HepG2 (cell line): ENCODE results near the gene KLF13. TPM values are rescaled to one million over a fixed set of nuclear protein-coding genes. Genes with fewer than 3 reads are reported as not detected.

Source experiments
- ATAC-seq: fragments of 200-7000 bp; cut with Tn5 transposase; 3 replicates; pipeline ENCODE4 v1.9.1; 2020; ENCODE audit warnings: mild to moderate bottlenecking, moderate library complexity
- BruUV-seq: library from RNA; stranded (reverse); fragments of 400-500 nt; replicated peaks from 2 replicates; lab custom pipeline; 2021; lab: Mats Ljungman, UMichigan
- CTCF ChIA-PET: fragments of 300-600 bp; formaldehyde crosslinking; extraction: SDS; loops from one replicate; lab custom pipeline; 2021; ENCODE audit warnings: low total read pairs, inconsistent platforms, low intra/inter-chr PET ratio; lab: Yijun Ruan, JAX
- POLR2A ChIA-PET: fragments of 350-600 bp; sonication (Branson Sonifier 250); formaldehyde crosslinking; loops from one replicate; lab custom pipeline; 2020; ENCODE audit warnings: antibody characterized with exemption, inconsistent platforms; lab: Yijun Ruan, JAX
- DNase-seq: peaks from one replicate; pipeline ENCODE4 v3.0.0-alpha.2; 2015; ENCODE audit warnings: low spot score
- FAIRE-seq: peaks from 3 replicates; lab custom pipeline; 2011; peaks lifted over from hg19 to GRCh38; lab: Jason Lieb, UNC
- H2AFZ ChIP-seq: one replicate; pipeline ENCODE4 v1.6.1; 2011; ENCODE audit warnings: low read length, inconsistent platforms
- H3K27ac ChIP-seq: fragments of 300-600 bp; 3 replicates; pipeline ENCODE4 v1.8.0; 2011; ENCODE audit warnings: mixed run types, mild to moderate bottlenecking, mixed read lengths, low read length, inconsistent platforms; ENCODE audit not compliant: insufficient read depth; ENCODE audit errors: extremely low read length
- H3K27me3 ChIP-seq, 2 experiments: fragments of 200-600 bp in 1 of 2; 2 replicates in 1 of 2; 3 replicates in 1 of 2; pipeline versions ENCODE4 v1.6.0 to v1.8.0; 2011; ENCODE audit warnings: low read length in 2 of 2, mild to moderate bottlenecking in 2 of 2, moderate library complexity in 2 of 2, inconsistent platforms in 1 of 2; ENCODE audit not compliant: insufficient read depth in 2 of 2, control insufficient read depth in 1 of 2
- H3K36me3 ChIP-seq, 2 experiments: fragments of 200-600 bp in 1 of 2; replicated peaks in 1 of 2; 2 replicates in 1 of 2; 3 replicates in 1 of 2; pipeline versions ENCODE4 v1.5.1 to v1.8.0; 2011; ENCODE audit warnings: low read length in 2 of 2, inconsistent platforms in 1 of 2; ENCODE audit not compliant: insufficient read depth in 2 of 2, control insufficient read depth in 1 of 2
- H3K4me1 ChIP-seq: 2 replicates; pipeline ENCODE4 v1.5.1; 2012; ENCODE audit warnings: low read length, inconsistent platforms; ENCODE audit not compliant: insufficient read depth
- H3K4me2 ChIP-seq: 2 replicates; pipeline ENCODE4 v1.6.0; 2011; ENCODE audit warnings: low read depth, low read length, inconsistent platforms
- H3K4me3 ChIP-seq, 3 experiments: fragments of 200-600 bp in 1 of 3; sonication (generic), shearing (Covaris generic) in 1 of 3; replicated peaks in 1 of 3; 2 replicates each; pipeline ENCODE4 v1.5.1; 2011 to 2016; ENCODE audit warnings: low read length in 3 of 3, inconsistent platforms in 2 of 3, low read depth in 2 of 3, mild to moderate bottlenecking in 2 of 3, control low read depth in 1 of 3, mixed read lengths in 1 of 3; ENCODE audit not compliant: insufficient read depth in 1 of 3
- H3K79me2 ChIP-seq: one replicate; pipeline ENCODE4 v1.6.1; 2011; ENCODE audit warnings: low read length, inconsistent platforms; ENCODE audit not compliant: insufficient read depth
- H3K9ac ChIP-seq: 2 replicates; pipeline ENCODE4 v1.6.0; 2011; ENCODE audit warnings: mild to moderate bottlenecking, low read depth, low read length, inconsistent platforms; ENCODE audit not compliant: insufficient read depth
- H3K9me3 ChIP-seq: 2 replicates; pipeline ENCODE4 v1.5.1; 2012; ENCODE audit warnings: mild to moderate bottlenecking, low read length
- H4K20me1 ChIP-seq: 2 replicates; pipeline ENCODE4 v1.6.0; 2011; ENCODE audit warnings: inconsistent platforms, mild to moderate bottlenecking, low read length, moderate library complexity; ENCODE audit not compliant: insufficient read depth
- GPN1 ChIP-seq: sonication (generic); formaldehyde crosslinking; IDR thresholded peaks from 2 replicates; pipeline ENCODE4 v1.5.1; 2020; ENCODE audit warnings: missing genetic modification reagents, borderline replicate concordance
- MIER2 ChIP-seq: IDR thresholded peaks from 2 replicates; pipeline ENCODE4 v1.6.1; 2016; ENCODE audit warnings: missing biosample characterization, missing genetic modification reagents
- MYC ChIP-seq: sonication (generic); formaldehyde crosslinking; IDR thresholded peaks from 2 replicates; pipeline ENCODE4 v1.9.0; 2021; ENCODE audit warnings: missing genetic modification reagents, borderline replicate concordance
- RXRA ChIP-seq: sonication (generic); formaldehyde crosslinking; IDR thresholded peaks from 2 replicates; pipeline ENCODE4 v1.5.1; 2020; ENCODE audit warnings: missing genetic modification reagents
- ZNF549 ChIP-seq: sonication (generic); formaldehyde crosslinking; IDR thresholded peaks from 2 replicates; pipeline ENCODE4 v1.5.0; 2020; ENCODE audit warnings: missing genetic modification reagents
- WGBS: methylation state at CpG from one replicate; pipeline ENCODE4 v1.1.6; 2017; ENCODE audit warnings: low lambda C conversion rate; 5-methylcytosine and 5-hydroxymethylcytosine counted together
- in situ Hi-C: cut with HindIII; loops from 2 replicates; pipeline ENCODE4 v1.10.0; 2017; ENCODE audit warnings: low pct_unique_long_range_greater_than_20kb; ENCODE audit not compliant: extremely low pct_ligation_motif_present
- intact Hi-C: fragments of 100-400 bp; cut with micrococcal nuclease; formaldehyde crosslinking; loops from one replicate; pipeline ENCODE4 v1.10.0; 2022; ENCODE audit not compliant: unreplicated experiment
- polyA plus RNA-seq, 8 experiments: library from polyadenylated mRNA; depleted of rRNA in 3 of 8; stranded (reverse) in 7 of 8; unstranded in 1 of 8; fragments of >200 nt; fragmentation: Illumina TruSeq in 4 of 8; extraction: Trizol in 4 of 8; gene quantifications; 2 replicates each; pipeline versions ENCODE4 v1.2.1 to v1.2.3, GENCODE V29; 2011 to 2016; ENCODE audit warnings: low read depth in 4 of 8, missing spikeins in 1 of 8, mixed read lengths in 1 of 8; ENCODE audit not compliant: insufficient read depth in 1 of 8
- total RNA-seq, 5 experiments: library from RNA; depleted of rRNA; stranded (reverse); fragments of >200 nt; fragmentation: Illumina TruSeq; extraction: Trizol; gene quantifications; 2 replicates each; pipeline ENCODE4 v1.2.3, GENCODE V29; 2016; ENCODE audit warnings: low read depth in 1 of 5
- TF ChIP-seq, protein P1 (sequence below): sonication (generic); formaldehyde crosslinking; IDR thresholded peaks from 2 replicates; pipeline ENCODE4 v1.4.0; 2020; ENCODE audit warnings: mild to moderate bottlenecking, missing genetic modification reagents
- TF ChIP-seq, protein P2 (sequence below): sonication (generic); formaldehyde crosslinking; IDR thresholded peaks from 2 replicates; pipeline ENCODE4 v1.8.0; 2022; ENCODE audit warnings: missing genetic modification reagents, mild to moderate bottlenecking, inconsistent platforms, borderline replicate concordance

The KLF13 gene
- total and polyA plus RNA-seq, 2 of the 13 experiments (the other 11 are each of a cell fraction or from before 2014, with no cell fraction given), result 16.8 to 25.1 TPM

- no peaks in the 10 kb centered on the region for H4K20me1 ChIP-seq
- intact Hi-C loops (no loop called here), in situ Hi-C loops (no loop called here)
- WGBS, result 90% methylated on average over 2 of the region's 8 CpGs
- H3K27ac ChIP-seq, result no peak overlapping the region
- H3K79me2 ChIP-seq, result no peaks in the 10 kb centered on the region
- no peak for TF ChIP-seq MIER2
- TF ChIP-seq, protein P1, sequence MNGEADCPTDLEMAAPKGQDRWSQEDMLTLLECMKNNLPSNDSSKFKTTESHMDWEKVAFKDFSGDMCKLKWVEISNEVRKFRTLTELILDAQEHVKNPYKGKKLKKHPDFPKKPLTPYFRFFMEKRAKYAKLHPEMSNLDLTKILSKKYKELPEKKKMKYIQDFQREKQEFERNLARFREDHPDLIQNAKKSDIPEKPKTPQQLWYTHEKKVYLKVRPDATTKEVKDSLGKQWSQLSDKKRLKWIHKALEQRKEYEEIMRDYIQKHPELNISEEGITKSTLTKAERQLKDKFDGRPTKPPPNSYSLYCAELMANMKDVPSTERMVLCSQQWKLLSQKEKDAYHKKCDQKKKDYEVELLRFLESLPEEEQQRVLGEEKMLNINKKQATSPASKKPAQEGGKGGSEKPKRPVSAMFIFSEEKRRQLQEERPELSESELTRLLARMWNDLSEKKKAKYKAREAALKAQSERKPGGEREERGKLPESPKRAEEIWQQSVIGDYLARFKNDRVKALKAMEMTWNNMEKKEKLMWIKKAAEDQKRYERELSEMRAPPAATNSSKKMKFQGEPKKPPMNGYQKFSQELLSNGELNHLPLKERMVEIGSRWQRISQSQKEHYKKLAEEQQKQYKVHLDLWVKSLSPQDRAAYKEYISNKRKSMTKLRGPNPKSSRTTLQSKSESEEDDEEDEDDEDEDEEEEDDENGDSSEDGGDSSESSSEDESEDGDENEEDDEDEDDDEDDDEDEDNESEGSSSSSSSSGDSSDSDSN (CRISPR knock-in tag), result no peak
- TF ChIP-seq, protein P2, sequence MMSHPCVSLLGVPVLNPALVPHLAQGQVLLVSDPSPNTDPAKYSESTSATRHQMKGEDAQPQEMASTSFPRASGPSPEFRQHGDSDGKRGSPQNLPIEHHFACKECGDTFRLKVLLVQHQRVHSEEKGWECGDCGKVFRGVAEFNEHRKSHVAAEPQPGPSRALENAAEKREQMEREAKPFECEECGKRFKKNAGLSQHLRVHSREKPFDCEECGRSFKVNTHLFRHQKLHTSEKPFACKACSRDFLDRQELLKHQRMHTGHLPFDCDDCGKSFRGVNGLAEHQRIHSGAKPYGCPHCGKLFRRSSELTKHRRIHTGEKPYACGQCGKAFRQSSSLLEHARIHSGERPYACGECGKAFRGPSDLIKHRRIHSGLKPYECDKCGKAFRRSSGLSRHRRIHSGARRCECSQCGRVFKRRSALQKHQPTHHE, result no peak
- TF ChIP-seq GPN1 (CRISPR knock-in tag), result no peak
- TF ChIP-seq ZNF549 (CRISPR knock-in tag), result no peak
- no peak for TF ChIP-seq RXRA (CRISPR knock-in tag)
- no peak for TF ChIP-seq MYC (CRISPR knock-in tag)
- no TSS peak for BruUV-seq
- H3K9ac ChIP-seq, result no peak overlapping the region
- H3K36me3 ChIP-seq, result no peaks in the 10 kb centered on the region
- H3K4me1 ChIP-seq, result peaks cover 13% of the 10 kb centered on the region
- FAIRE-seq (no peak), DNase-seq (no peak), ATAC-seq (no peak)
- ChIA-PET POLR2A (interaction anchor here (1.0 kb wide), 1 partner anchor 51 kb away, joined by 3 read pairs; no protein-coding TSS in a partner anchor), CTCF (no interaction called here)
- no peak overlapping the region for H3K4me2 ChIP-seq
- H3K4me3 ChIP-seq, result no peak overlapping the region
- peaks cover 0 to 3% of the 10 kb centered on the region in 2 experiments; a peak in 1 of 5 replicates for H3K27me3 ChIP-seq
- H3K9me3 ChIP-seq, result no peaks in the 10 kb centered on the region
- H2AFZ ChIP-seq, result no peak overlapping the region
Measured at GRCh38 chr15:31316135-31316795, 10.4 kb upstream of the KLF13 start.
